Spleen (tissue), 7 donors: Measurements from ENCODE around the gene BSN.

Experiments used
- CTCF ChIP-seq, 11 experiments: fragments of 200-600 bp in 7 of 11; fragments of 450-650 bp in 4 of 11; sonication (generic) in 4 of 11; IDR thresholded peaks in 8 of 11; conservative IDR thresholded peaks in 3 of 11; 1 replicate in 7 of 11; 2 replicates in 4 of 11; pipeline versions ENCODE4 v1.4.0 to v1.8.0; 2016 to 2021; ENCODE audit warnings: antibody characterized with exemption in 11 of 11, inconsistent platforms in 4 of 11, mild to moderate bottlenecking in 1 of 11
- POLR2A ChIP-seq, 3 donors: fragments of 450-650 bp; IDR thresholded peaks; one replicate each; pipeline ENCODE4 v1.5.1; 2017; ENCODE audit warnings: antibody characterized with exemption in 3 of 3, mild to moderate bottlenecking in 1 of 3
- donor health status: DM: no; HTN: no; CAD: no; lungs with moderate emphysema.
- donor health status: DM: no; HTN: no; CAD: no.
- donor health status: DM: no; HTN: no; CAD: no.

GRCh38 chr3:49705390-49705960 is 151.2 kb downstream of the BSN start:
- no peak for TF ChIP-seq CTCF (IDR thresholded peaks at IDR 0.05 in 8 of 11, conservative IDR thresholded peaks at IDR 0.05 in 3 of 11)
- no peak for TF ChIP-seq POLR2A (IDR thresholded peaks at IDR 0.05)
